ENCODE results near the gene FTO.
A peak's percentile ranks its signal among the peaks of the same experiment; 100 is the strongest.

FTO gene

GRCh38 chr16:53945996-53946395 lies 242.0 kb downstream of the FTO start:
- peak; percentile 76 for TF ChIP-seq CTCF (IDR thresholded peaks at IDR 0.05; ENCODE audit: low read depth, low read length)
- DNase-seq (ENCODE audit: extremely low read depth, low read depth) = peak; percentile 31

DNA sequence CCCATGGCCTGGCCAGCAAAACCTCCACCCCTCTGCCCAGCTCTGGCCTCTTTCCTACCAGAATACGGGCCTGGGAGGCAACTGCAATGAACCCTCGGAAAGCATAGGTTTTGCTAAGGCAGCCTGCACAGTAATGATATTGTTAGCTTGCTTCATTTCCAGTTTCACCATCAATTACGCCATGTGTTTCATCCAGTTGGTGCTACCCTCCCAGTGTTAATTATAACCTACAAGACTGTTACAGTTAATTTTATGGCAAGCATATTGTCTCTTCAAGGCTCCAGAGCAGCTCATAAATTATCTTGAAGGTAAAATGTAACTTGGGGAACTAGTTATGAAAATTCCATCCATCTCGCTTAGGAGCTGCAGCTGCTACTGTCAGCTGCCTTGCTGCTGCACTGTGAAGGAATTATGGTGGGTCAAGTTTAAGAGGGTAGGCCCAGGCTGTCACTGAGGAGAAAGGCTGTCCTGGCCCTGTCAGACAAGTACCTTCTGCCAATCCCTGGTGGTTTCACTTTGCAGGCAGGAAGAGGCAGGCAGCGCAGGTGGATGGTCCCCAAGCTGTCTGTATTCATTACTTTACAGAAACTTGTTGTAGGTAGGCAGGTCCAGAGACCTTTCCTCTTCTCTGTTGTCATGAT lies 242.9 kb downstream of the FTO start:
- TF ChIP-seq CTCF (IDR thresholded peaks at IDR 0.05; ENCODE audit: low read depth, low read length) = no peak
- no peak for DNase-seq (ENCODE audit: extremely low read depth, low read depth)

DNA sequence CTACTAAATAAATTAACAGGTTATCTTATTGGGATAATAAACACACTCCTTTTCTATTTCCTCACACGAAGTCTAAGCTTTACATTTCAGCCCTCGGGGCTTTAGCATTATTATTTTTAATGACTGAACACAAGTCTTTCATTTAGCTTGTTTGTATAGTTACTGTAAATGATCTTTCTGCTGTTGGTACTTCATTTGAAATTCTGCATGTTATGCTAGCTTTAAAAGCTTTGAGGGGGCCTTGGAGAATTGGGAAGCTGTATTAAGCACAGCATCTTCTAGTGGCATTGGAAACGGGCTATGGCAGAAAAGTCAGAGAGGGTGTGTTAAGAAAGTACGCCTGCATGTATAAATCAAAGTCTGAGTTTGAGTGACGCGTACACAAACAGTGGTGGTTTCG lies 243.7 kb downstream of the FTO start:
- DNase-seq (ENCODE audit: extremely low read depth, low read depth) = no peak
- TF ChIP-seq CTCF (IDR thresholded peaks at IDR 0.05; ENCODE audit: low read depth, low read length) = no peak

GRCh38 chr16:53948326-53948725 lies 244.4 kb downstream of the FTO start:
- no peak for DNase-seq (ENCODE audit: extremely low read depth, low read depth)
- no peak for TF ChIP-seq CTCF (IDR thresholded peaks at IDR 0.05; ENCODE audit: low read depth, low read length)

DNA sequence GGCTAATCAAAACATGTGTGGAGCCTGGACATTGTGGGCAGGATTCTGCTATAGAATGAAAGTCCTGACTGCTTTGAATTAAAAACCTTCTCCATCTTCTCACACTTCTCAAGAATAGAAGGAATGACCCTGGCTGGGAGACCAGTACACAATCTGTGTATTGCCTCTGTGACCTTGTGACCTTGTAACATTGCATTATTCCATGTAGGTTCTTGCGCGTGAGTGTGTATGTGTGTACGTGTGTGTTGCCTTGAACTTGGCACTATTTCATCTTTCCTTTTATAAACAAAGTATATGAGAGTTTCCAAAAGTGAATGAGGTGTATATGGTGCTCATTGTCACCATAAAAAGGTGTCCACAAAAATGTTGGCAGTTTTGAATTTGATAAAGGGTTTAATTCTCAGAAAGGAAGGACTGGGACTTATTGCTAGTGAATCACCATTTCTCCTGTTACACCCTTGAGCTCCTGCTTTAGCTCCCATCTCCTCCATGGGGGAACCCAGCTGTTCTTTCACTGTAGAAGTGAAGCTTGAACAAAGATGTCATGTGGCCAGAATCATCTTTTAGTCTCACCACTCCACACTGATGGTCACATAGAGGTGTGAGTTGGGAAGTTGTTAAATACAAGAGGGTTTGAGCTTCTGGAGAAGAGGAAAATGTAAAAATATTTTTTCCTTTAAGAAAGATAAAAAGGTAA lies 244.9 kb downstream of the FTO start:
- no peak for DNase-seq (ENCODE audit: extremely low read depth, low read depth)
- no peak for TF ChIP-seq CTCF (IDR thresholded peaks at IDR 0.05; ENCODE audit: low read depth, low read length)

- DNase-seq (ENCODE audit: extremely low read depth, low read depth) = no peak
- TF ChIP-seq CTCF (IDR thresholded peaks at IDR 0.05; ENCODE audit: low read depth, low read length) = no peak
These were observed 245.9 kb downstream of the FTO start for GRCh38 chr16:53949715-53950410.

DNA sequence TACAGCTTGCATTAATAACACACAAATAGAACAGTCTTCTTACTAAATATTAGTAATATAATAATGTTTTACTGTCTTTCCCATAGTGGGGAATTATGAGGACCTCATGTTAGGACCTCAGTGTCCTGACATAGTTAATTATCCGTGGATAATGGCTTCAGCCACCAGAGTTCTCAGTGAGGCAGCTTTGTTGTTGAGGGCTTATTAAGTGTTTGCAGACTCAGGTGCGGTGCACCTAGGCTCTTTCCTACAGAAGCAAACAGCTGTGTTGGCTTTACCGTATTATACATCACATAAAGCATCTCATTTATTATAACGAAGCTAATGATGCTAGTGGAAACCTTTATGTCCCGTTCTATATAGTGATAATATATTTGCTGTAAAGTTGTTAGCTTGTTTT lies 246.7 kb downstream of the FTO start:
- no peak for DNase-seq (ENCODE audit: extremely low read depth, low read depth)
- no peak for TF ChIP-seq CTCF (IDR thresholded peaks at IDR 0.05; ENCODE audit: low read depth, low read length)
